Measurements from ENCODE around the gene CHID1. TPM values are rescaled to one million over a fixed set of nuclear protein-coding genes. Genes with fewer than 3 reads are reported as not detected.

Gene CHID1
- total RNA-seq, 1 donor from 2014 or later, result 83.5 TPM

DNA sequence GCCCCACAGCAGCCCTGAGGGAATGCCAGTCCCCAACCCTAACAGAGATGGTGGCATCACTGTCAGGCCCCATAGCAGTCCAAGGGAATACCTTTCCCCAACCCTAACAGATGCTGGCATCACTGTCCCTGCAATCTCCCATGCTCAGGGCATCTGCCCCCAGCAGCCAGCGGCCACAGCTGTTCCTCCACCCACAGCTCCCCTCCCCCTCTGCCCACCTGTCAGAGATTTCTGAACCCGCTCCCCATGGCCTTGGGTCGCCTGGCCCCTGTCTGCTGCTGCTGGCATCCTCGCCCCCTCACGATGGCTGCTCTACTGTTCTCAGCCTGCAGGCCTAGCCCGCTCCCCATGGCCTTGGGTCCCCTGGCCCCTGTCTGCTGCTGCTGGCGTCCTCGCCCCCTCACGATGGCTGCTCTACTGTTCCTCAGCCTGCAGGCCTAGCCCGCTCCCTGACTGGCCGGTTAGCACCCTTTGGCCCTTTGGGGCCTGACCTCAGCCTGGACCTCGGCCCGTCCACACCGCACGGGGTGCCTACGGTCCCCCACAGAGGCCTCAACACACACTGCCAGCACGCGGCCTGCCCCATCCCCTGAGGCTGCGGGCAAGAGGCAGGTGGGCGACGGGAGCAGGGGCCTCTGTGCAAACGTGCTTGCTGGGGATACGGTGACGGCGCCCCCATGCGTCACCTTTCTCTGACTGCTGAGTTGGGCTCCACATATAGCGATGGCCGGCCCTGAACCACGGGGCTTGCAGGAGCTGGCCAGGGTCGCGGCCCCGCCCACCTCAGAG lies 20.7 kb downstream of the CHID1 start:
- DNase-seq (ENCODE audit: extremely low read depth, low read depth, low spot score), result no peak

DNA sequence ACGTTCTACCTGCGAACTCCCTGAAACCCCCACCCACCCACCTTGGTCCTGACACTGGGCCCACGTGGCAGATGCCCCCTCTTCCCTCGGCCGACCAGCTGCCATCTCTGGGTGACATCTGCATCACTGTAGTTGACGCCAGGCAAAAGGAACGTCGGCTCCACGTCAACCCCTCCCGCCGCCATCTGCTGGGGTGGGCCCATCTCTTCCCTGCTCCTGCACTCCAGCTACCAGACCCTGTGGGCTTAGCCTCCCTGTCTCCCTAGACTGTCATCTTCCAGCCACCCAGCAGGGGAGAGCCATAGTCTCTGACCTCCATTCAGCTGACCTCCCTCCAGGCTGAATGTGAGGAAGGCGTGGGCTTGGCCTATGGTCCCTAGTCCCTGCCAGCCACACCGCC lies 21.4 kb downstream of the CHID1 start:
- no peak for DNase-seq (ENCODE audit: extremely low read depth, low read depth, low spot score)

GRCh38 chr11:888310-889212 lies 22.0 kb downstream of the CHID1 start:
- no peak for DNase-seq (ENCODE audit: extremely low read depth, low read depth, low spot score)

DNA sequence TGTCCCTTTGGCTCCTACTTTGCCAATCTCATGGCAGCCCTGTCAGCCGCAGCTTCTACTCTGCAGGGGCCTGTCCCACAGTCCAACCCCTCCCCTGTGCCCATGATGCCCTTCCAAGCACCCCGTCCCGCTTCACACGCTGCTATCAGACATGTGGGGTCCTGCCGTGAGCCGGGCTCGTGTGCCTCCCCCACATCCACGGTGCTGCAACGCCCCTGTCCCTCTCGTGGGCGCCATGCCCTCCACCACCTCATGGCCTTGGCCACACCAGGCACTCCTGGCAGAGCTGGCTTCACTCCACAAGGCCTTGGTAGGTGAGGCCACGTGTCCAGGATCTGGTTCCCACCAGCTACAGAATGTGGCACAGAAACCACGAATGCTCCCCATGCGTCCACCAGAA lies 23.0 kb downstream of the CHID1 start:
- no peak for DNase-seq (ENCODE audit: extremely low read depth, low read depth, low spot score)

DNA sequence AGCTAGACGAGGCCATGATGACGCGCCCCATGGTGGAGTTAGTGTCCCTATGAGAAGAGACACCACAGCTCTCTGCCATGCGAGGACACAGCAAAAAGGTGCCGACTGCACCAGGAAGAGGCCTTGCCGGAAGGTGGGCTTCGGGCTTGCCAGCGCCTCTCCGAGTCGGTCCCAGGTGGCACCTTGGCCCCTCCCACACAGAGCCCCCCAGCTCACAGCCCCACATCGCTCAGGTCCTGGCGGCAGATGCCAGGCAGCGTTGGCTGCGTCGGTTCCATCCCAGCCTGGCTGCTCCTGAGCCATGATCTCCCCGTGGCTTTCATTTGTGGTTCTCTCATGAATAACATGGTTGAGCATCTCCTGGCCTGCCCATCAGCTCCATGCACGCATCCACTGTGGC lies 24.0 kb downstream of the CHID1 start:
- no peak for DNase-seq (ENCODE audit: extremely low read depth, low read depth, low spot score)

DNA sequence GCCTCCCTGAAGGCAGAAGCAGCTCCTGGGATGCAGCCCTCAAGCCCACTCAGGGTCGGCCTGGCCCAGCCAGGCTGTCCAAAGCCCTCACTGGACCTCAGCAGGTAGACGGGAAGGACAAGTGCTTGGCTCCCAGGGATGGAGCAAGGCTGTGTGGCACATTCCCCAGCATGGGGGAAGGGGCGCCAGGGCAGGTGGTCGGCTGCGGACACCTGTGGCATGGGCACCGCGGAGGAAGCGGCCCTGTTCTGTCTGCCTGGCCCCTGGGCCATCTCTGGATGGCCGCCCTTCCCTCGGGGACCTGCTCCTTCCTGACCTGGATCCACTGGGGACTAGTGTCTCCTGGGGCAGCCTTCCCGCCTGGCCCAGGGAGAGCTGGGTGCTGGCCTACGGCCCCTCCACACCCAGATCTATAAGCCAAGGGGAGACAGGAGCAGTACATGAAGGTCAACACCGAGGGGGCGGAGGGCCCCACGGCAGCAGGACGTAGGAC lies 26.0 kb downstream of the CHID1 start:
- DNase-seq (ENCODE audit: extremely low read depth, low read depth, low spot score), result no peak

DNA sequence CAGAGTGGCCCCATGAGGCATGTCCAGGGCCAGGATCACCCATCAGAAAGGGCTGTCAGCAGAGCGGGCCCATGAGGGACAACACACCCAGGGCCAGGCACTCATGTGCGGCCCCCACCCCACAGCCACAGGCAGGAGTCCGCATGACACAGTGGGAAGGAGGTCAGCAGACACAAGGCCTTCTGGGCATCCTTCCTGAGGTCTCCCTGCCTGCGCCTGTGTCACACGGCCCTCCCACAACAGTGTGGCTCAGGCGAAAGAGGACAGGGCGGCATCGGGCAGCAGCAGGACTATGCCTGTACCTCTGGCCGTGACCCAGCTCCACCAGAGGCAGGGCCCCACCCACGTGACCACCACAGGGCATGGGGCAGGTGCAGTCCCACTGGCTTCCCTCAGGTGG lies 27.1 kb downstream of the CHID1 start:
- DNase-seq (ENCODE audit: extremely low read depth, low read depth, low spot score), result no peak

- DNase-seq (ENCODE audit: extremely low read depth, low read depth, low spot score), result no peak
Measured at GRCh38 chr11:882596-882995, 28.0 kb downstream of the CHID1 start.

DNA sequence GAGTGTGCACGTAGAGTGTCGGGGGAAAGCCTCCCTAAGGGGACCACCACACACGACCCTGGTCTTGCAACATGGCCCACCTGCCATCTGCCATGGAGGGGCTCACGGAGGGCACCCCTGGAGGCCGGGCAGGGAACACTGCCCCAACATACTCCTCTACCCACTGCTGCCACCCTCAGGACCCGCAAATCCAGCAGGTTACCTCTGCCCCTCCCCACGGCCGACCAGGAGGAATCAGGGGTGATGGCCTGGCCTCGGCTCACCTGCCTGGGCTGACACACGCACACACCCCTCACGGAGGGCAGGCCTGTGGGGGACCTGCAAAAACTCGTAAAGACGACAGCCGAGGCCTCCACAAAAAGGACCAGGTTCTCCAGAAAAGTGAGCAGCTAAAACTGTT lies 30.2 kb downstream of the CHID1 start:
- no peak for DNase-seq (ENCODE audit: extremely low read depth, low read depth, low spot score)

DNA sequence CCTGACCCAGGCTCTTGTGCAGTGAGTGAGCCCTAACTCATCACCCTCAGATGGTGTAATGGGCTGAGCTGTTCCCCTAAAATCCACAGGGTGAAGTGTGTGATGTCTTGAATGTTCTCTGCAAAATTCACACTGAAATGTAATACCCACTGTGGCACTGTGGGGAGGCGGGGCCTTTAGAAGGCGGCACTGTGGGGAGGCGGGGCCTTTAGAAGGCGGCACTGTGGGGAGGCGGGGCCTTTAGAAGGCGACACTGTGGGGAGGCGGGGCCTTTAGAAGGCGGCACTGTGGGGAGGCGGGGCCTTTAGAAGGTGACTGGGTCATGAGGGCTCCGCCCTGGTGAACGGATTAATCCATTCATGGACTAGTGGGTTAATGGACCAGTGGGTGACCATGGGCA lies 33.0 kb downstream of the CHID1 start:
- DNase-seq (ENCODE audit: extremely low read depth, low read depth, low spot score), result no peak

GRCh38 chr11:876545-876944 lies 34.1 kb downstream of the CHID1 start:
- DNase-seq (ENCODE audit: extremely low read depth, low read depth, low spot score), result no peak

DNA sequence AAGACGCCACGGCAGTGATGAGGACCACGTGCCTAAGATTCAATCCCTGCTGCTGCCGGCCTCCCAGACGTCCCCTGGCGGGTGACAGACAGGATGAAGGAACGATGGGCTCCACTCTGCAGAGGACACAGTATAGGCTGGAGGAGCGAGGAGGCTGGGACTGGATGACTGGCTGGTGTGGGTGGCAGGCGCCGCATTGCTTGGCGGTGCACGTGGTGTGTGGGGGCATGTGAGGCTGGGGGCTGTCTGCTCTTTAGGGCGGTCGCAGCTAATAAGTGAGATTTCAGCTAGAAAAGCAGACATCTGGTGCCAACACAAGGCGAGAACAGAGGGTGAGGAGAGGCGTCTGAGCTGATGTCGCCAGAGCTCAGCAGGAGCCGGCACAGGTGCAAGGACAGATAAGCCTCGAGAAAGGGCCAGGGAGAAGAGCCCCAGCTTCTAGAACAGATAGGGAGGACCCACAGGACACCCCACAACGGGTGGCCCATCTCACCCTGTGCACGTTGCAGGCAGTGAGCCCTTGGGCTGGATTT lies 34.8 kb downstream of the CHID1 start:
- no peak for DNase-seq (ENCODE audit: extremely low read depth, low read depth, low spot score)

- no peak for DNase-seq (ENCODE audit: extremely low read depth, low read depth, low spot score)
Measured at GRCh38 chr11:875203-875602, 35.4 kb downstream of the CHID1 start.

DNA sequence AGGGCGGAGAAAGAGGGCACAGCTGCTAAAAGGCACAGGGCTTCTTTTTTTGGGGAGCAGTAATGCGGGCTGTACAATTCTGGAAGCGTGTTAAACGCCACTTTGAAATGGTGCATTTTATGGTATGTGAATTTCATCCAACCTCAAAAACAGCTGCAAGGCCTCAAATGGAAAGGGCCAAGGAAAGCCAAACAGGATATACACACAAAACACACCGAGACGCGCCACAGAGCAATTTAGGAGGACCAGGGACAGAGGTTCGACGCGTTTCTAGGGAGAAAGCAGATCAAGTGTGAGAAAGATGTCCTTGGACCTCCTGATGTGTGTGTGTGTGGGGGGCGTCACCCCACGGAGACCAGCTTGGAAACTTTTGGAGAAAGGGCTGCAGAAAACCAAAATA lies 36.9 kb downstream of the CHID1 start:
- DNase-seq (ENCODE audit: extremely low read depth, low read depth, low spot score), result no peak

DNA sequence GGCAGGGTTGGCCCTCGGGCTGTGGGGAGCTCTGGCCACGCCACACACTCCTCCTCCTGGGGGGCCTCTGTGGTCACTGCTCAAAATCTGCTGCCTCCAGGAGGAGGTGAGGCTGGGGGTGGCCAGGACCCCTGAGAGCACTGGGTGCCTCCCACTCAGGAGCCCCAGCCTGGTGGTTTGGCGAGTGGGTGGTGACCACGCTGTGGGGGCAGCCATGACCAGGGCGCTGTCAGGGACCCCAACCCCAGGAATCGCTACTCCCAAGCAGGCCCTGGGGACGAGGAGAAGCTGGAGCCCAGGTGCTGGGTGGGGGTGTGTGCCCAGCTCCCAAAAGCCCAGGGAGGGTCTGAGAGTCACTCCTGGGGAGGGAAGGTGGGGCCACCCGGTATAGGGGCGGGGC lies 37.8 kb downstream of the CHID1 start:
- DNase-seq (ENCODE audit: extremely low read depth, low read depth, low spot score), result no peak

DNA sequence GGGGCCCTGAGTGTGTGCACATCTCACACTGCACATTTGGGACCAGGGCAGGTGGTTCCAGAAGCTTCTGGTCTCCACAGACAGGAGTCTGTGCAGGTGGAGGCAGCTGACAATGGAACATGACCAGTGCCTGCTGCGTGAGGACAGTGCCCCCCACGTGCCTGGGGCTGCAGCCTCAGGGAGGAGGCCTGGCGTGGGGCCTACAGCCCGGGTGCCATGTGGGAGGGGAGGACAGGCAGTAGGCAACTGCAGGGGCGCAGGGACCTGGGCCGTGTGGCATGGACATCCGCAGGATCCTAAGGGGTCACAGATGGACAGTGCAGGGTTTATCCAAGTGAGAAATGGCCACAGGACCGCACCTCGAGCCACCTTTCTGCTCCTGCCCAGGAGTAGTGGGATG lies 39.1 kb downstream of the CHID1 start:
- DNase-seq (ENCODE audit: extremely low read depth, low read depth, low spot score), result no peak

GRCh38 chr11:870418-870817 lies 40.2 kb downstream of the CHID1 start:
- DNase-seq (ENCODE audit: extremely low read depth, low read depth, low spot score), result no peak

DNA sequence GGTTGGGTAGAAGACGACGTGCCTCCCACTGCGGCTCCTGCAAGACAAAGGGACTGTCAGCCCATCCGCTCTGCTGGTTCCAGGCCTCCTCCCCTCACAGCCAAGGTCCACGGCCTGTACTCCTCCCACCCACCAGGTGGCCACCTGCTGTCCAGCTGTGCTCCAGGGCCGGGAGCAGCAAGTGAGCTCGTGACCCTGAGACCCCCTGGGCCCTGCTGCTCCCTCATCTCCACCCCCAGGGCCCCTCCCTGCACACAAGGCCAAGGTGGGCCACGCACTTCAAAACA lies 40.5 kb downstream of the CHID1 start:
- DNase-seq (ENCODE audit: extremely low read depth, low read depth, low spot score), result no peak

- DNase-seq (ENCODE audit: extremely low read depth, low read depth, low spot score), result no peak
Measured at GRCh38 chr11:869399-870126, 41.0 kb downstream of the CHID1 start.

DNA sequence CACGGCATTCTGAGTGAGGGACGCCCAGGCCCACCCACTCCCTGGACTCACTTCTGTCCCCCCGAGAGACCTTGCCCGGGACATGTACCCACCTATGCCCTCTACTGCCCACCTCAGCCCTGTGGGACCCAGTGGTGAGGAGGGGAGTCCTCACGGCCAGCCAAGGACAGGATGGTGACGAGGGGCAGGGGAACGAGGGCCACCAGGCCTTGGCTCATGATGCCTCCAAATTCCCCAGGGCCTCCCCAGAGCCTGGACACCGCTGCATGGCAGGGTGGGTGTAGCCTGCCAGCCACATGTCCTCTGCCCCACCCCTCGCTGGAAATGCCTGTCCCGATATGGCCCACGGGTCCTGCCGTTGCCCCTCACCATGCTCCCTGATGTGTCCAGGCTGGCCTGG lies 41.8 kb downstream of the CHID1 start:
- DNase-seq (ENCODE audit: extremely low read depth, low read depth, low spot score), result no peak

DNA sequence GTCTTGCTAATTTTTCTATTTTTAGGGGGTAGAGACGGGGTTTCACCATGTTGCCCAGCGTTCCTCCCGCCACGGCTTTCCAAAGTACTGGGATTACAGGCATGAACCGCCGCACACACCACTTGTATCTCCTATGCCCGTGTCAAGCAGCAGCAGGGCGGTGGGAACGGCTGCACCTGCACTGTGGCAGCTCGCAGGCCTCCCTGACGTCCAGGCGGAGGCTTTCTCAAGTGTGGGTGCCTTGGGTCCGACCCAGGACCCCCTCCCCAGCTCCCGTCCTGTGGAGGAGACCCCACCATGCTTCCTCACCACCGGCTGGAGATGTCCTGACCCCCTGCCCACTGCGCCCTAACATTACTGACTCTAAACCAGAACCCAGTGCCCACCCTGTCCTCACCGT lies 42.2 kb downstream of the CHID1 start:
- DNase-seq (ENCODE audit: extremely low read depth, low read depth, low spot score), result no peak

Measured in glomerular endothelial cell (primary cell).